AG09319 (cell line): ENCODE data around the gene ST6GAL2.

Source experiments
- DNase-seq: peaks from one replicate; pipeline ENCODE4 v3.0.0-alpha.2; 2010; ENCODE audit warnings: low read depth; ENCODE audit errors: extremely low read depth
- CTCF ChIP-seq: IDR thresholded peaks from 2 replicates; pipeline ENCODE4 v1.5.1; 2011; ENCODE audit warnings: low read depth, mild to moderate bottlenecking, inconsistent platforms, low read length, moderate library complexity

ST6GAL2 gene

GRCh38 chr2:106825161-106825560, 60.8 kb downstream of the ST6GAL2 start:
- TF ChIP-seq CTCF: no peak
- DNase-seq: no peak

- no peak for DNase-seq
Observed at GRCh38 chr2:106816974-106817373, 69.0 kb downstream of the ST6GAL2 start.

GRCh38 chr2:106812841-106813240, 73.1 kb downstream of the ST6GAL2 start:
- no peak for DNase-seq
- no peak for TF ChIP-seq CTCF

More at GRCh38 chr2:106816974-106817373, 69.0 kb downstream of the ST6GAL2 start:
- TF ChIP-seq CTCF: no peak

GRCh38 chr2:106812383-106812782, 73.6 kb downstream of the ST6GAL2 start:
- no peak for DNase-seq
- no peak for TF ChIP-seq CTCF

- DNase-seq: no peak
- TF ChIP-seq CTCF: no peak
Observed at GRCh38 chr2:106805716-106806115, 80.3 kb downstream of the ST6GAL2 start.

- DNase-seq: no peak
- no peak for TF ChIP-seq CTCF
Observed at GRCh38 chr2:106804161-106804560, 81.8 kb downstream of the ST6GAL2 start.

GRCh38 chr2:106800976-106801655, 84.9 kb downstream of the ST6GAL2 start:
- no peak for TF ChIP-seq CTCF
- DNase-seq: no peak
